ENCODE data around the gene PKHD1.
"Not testable (repeated sequence)": the region's sequence is repeated elsewhere in the genome, so short reads cannot be mapped to it uniquely, and the experiment has no call there.

Gene PKHD1

GRCh38 chr6:51992876-51993275 is 94.5 kb downstream of the PKHD1 start:
- no peak for TF ChIP-seq JUND (IDR thresholded peaks at IDR 0.05; ENCODE audit: low read depth)
- in situ Hi-C loops (cut with HindIII; ENCODE audit: low pct_unique_long_range_greater_than_20kb, low sequenced_read_pairs): no loop called here
- DNase-seq (ENCODE audit: low read depth in 1 of 2, low spot score in 1 of 2): peak in 1 of 2 experiments; percentile 15

DNA sequence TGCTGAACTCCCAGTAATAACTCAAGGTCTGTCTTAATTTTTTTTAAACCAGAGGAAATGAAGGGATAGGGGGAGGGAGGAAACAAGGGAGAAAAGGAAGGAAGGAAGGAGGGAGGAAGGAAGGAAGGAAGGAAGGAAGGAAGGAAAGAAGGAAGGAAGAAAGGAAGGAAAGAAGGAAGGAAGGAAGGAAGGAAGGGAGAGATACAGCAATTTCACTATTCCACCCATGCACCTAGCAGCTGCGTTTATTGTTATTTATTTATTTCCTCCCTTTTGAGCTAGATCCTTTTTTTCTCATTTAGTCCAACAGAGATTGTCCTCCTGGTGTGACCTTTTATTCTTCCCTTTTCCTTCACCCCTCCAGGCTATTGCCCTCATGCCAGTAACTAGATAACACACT is 97.6 kb downstream of the PKHD1 start:
- in situ Hi-C loops (cut with HindIII; ENCODE audit: low pct_unique_long_range_greater_than_20kb, low sequenced_read_pairs): no loop called here
- TF ChIP-seq JUND (IDR thresholded peaks at IDR 0.05; ENCODE audit: low read depth): no peak
- no peak for DNase-seq (ENCODE audit: low read depth in 1 of 2, low spot score in 1 of 2)

GRCh38 chr6:51986864-51987263 is 100.5 kb downstream of the PKHD1 start:
- TF ChIP-seq JUND (IDR thresholded peaks at IDR 0.05; ENCODE audit: low read depth): no peak
- in situ Hi-C loops (cut with HindIII; ENCODE audit: low pct_unique_long_range_greater_than_20kb, low sequenced_read_pairs): no loop called here
- DNase-seq (ENCODE audit: low read depth in 1 of 2, low spot score in 1 of 2): no peak

DNA sequence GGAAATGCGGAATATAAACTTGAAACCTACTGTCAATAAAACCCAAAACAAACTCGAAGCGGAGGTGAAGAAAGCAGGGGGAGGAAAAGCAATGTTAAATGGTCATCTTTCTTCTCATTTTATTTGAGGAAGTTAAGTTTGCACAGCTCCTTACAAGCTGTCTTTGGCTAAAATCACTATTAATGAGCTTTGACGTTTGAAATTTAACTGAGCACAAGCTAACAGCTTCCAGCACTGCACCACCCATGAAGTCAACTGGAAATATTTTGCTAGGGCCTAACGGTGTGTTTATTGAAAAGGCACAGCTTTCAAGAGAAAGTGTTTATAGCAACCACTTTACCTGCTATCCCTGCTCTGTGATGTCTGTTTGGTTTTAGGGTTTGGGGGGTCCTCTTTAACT is 103.8 kb downstream of the PKHD1 start:
- DNase-seq (ENCODE audit: low read depth in 1 of 2, low spot score in 1 of 2): no peak
- TF ChIP-seq JUND (IDR thresholded peaks at IDR 0.05; ENCODE audit: low read depth): no peak
- in situ Hi-C loops (cut with HindIII; ENCODE audit: low pct_unique_long_range_greater_than_20kb, low sequenced_read_pairs): no loop called here

- in situ Hi-C loops (cut with HindIII; ENCODE audit: low pct_unique_long_range_greater_than_20kb, low sequenced_read_pairs): not testable (repeated sequence)
Measured at GRCh38 chr6:51982695-51983094, 104.7 kb downstream of the PKHD1 start.

DNA sequence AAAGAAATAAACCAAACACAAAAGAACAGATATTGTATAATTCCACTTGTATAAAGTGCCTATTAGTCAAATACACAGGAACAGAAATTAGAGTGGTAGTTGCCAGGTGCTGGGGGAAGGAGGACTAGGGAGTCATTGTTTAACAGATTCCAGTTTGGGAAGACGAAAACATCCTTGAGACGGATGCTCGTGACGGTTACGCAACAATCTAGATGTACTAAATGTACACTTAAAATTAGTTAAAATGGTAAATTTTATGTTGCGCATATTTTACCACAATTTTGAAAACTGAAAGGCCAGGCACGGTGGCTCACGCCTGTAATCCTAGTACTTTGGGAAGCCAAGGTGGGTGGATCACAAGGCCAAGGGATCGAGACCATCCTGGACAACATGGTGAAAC is 111.0 kb downstream of the PKHD1 start:
- DNase-seq (ENCODE audit: low read depth in 1 of 2, low spot score in 1 of 2): no peak
- in situ Hi-C loops (cut with HindIII; ENCODE audit: low pct_unique_long_range_greater_than_20kb, low sequenced_read_pairs): no loop called here
- TF ChIP-seq JUND (IDR thresholded peaks at IDR 0.05; ENCODE audit: low read depth): no peak

More at GRCh38 chr6:51982695-51983094, 104.7 kb downstream of the PKHD1 start:
- DNase-seq (ENCODE audit: low read depth in 1 of 2, low spot score in 1 of 2): not testable (repeated sequence)

DNA sequence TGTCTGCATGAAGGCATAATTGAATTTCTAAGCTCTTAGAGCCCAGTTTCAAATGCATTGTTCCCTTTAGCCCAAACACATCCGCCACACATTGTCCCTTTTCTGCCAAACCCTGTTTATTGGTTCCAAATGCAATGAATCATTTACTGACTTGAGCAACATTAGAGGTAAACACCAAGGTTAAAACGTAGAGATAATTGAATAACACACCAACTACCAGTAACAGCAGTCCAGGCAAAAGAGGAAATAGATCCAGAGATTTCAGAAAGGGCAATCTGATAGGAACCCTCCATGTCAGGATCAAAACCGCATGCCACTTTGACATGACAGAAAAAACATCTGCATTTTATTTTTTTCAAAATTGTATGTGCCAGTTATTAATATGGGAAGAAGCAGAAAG is 114.8 kb downstream of the PKHD1 start:
- in situ Hi-C loops (cut with HindIII; ENCODE audit: low pct_unique_long_range_greater_than_20kb, low sequenced_read_pairs): no loop called here
- no peak for TF ChIP-seq JUND (IDR thresholded peaks at IDR 0.05; ENCODE audit: low read depth)
- DNase-seq (ENCODE audit: low read depth in 1 of 2, low spot score in 1 of 2): no peak

GRCh38 chr6:51968265-51968664 is 119.1 kb downstream of the PKHD1 start:
- TF ChIP-seq JUND (IDR thresholded peaks at IDR 0.05; ENCODE audit: low read depth): no peak
- in situ Hi-C loops (cut with HindIII; ENCODE audit: low pct_unique_long_range_greater_than_20kb, low sequenced_read_pairs): no loop called here
- DNase-seq (ENCODE audit: low read depth in 1 of 2, low spot score in 1 of 2): peak in 1 of 2 experiments; percentile 10

DNA sequence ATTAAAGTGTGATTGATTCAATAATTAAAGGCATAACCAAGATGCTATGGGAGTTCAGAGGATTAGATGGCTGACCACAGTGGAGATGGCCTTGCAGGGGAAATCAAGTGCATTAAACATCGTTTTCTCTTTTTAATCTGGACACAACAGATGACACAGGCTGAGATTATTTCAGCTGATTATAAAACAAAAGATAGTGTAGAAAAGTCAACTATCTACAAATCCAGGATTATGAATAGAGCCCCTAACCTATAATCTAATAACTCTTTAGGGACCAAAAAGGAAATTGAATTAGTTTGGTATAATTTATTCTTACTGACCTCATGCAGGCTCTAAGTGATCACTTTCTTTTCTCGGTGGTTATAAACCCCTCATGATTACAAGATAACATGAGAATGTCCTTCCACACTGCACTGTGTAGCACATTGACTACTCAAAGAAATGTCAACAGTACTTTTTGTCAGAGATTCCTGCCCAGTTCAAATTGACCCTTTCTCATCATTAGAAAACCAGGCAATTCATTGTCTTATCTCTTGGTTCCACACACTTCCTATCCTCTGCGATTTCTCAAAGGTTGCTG is 122.1 kb downstream of the PKHD1 start:
- DNase-seq (ENCODE audit: low read depth in 1 of 2, low spot score in 1 of 2): no peak
- no peak for TF ChIP-seq JUND (IDR thresholded peaks at IDR 0.05; ENCODE audit: low read depth)
- in situ Hi-C loops (cut with HindIII; ENCODE audit: low pct_unique_long_range_greater_than_20kb, low sequenced_read_pairs): no loop called here

DNA sequence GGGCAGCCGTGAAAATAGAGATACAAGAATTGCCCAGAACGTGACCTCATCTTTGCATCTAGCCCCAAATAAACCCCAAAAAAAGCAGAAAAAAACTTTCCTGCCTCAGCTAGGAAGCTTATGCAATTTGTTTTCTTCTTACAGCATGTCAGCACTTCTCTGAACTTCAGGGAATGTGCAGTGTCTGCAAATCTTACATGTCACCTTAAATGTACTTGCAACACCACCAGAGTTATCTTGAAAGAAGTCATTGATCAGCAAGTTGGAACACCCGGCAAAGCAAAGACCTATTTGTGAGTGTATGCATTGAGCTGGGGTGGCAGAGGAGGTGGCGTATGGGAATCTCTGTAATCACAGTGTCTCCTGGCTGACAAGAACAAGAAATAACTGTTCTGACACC is 123.4 kb downstream of the PKHD1 start:
- in situ Hi-C loops (cut with HindIII; ENCODE audit: low pct_unique_long_range_greater_than_20kb, low sequenced_read_pairs): no loop called here
- no peak for DNase-seq (ENCODE audit: low read depth in 1 of 2, low spot score in 1 of 2)
- TF ChIP-seq JUND (IDR thresholded peaks at IDR 0.05; ENCODE audit: low read depth): no peak

GRCh38 chr6:51962354-51962753 is 125.1 kb downstream of the PKHD1 start:
- no peak for TF ChIP-seq JUND (IDR thresholded peaks at IDR 0.05; ENCODE audit: low read depth)
- in situ Hi-C loops (cut with HindIII; ENCODE audit: low pct_unique_long_range_greater_than_20kb, low sequenced_read_pairs): no loop called here
- no peak for DNase-seq (ENCODE audit: low read depth in 1 of 2, low spot score in 1 of 2)

DNA sequence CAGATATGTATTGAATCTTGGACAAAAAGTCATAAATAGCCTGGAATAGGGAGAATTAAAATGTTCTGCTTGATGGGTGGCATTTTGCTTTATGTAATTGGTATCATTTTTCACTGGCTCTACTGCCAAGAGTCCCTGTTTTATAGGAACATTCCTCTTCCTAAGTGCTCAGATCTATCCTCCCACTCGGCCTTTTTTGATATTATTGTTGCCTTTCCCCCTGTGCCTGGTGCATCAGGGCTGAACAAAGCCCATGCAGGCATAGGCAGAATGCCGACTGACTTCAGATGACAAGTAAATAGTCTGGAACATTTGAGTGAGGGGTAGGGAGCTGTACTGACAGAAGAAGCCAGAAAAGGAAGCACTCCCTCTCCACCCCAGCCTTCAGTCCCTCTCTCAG is 127.0 kb downstream of the PKHD1 start:
- no peak for TF ChIP-seq JUND (IDR thresholded peaks at IDR 0.05; ENCODE audit: low read depth)
- in situ Hi-C loops (cut with HindIII; ENCODE audit: low pct_unique_long_range_greater_than_20kb, low sequenced_read_pairs): no loop called here
- DNase-seq (ENCODE audit: low read depth in 1 of 2, low spot score in 1 of 2): no peak

GRCh38 chr6:51959744-51960383 is 127.5 kb downstream of the PKHD1 start:
- TF ChIP-seq JUND (IDR thresholded peaks at IDR 0.05; ENCODE audit: low read depth): no peak
- in situ Hi-C loops (cut with HindIII; ENCODE audit: low pct_unique_long_range_greater_than_20kb, low sequenced_read_pairs): no loop called here
- peak; percentile 59 to 84 for DNase-seq (ENCODE audit: low read depth in 1 of 2, low spot score in 1 of 2)

- in situ Hi-C loops (cut with HindIII; ENCODE audit: low pct_unique_long_range_greater_than_20kb, low sequenced_read_pairs): no loop called here
- TF ChIP-seq JUND (IDR thresholded peaks at IDR 0.05; ENCODE audit: low read depth): no peak
Measured at GRCh38 chr6:51954681-51955080, 132.7 kb downstream of the PKHD1 start.

More at GRCh38 chr6:51954681-51955080, 132.7 kb downstream of the PKHD1 start:
- no peak for DNase-seq (ENCODE audit: low read depth in 1 of 2, low spot score in 1 of 2)
